Panc1 (cell line): ENCODE data around the gene ATXN1L. TPM values are rescaled to one million over a fixed set of nuclear protein-coding genes. Genes with fewer than 3 reads are reported as not detected.
"Not testable (repeated sequence)": the region's sequence is repeated elsewhere in the genome, so short reads cannot be mapped to it uniquely, and the experiment has no call there.

ENCODE experiments used
- ATAC-seq: fragments of 200-7000 bp; cut with Tn5 transposase; 2 replicates; pipeline ENCODE4 v1.9.1; 2020; ENCODE audit warnings: mild to moderate bottlenecking, moderate library complexity
- BruUV-seq: library from RNA; stranded (reverse); fragments of 400-500 nt; replicated peaks from 2 replicates; lab custom pipeline; 2021; lab: Mats Ljungman, UMichigan
- CTCF ChIA-PET: fragments of 300-600 bp; sonication (Branson Sonifier 250); formaldehyde crosslinking; loops from one replicate; lab custom pipeline; 2022; ENCODE audit warnings: antibody characterized with exemption; lab: Charles Lee
- POLR2A ChIA-PET: fragments of 300-600 bp; sonication (Branson Sonifier 250); formaldehyde crosslinking; loops from one replicate; lab custom pipeline; 2022; ENCODE audit warnings: antibody characterized with exemption; lab: Charles Lee
- DNase-seq: peaks from one replicate; pipeline ENCODE4 v3.0.0-alpha.2; 2010; ENCODE audit warnings: low read depth, low spot score
- H3K27ac ChIP-seq: 2 replicates; pipeline ENCODE4 v1.5.1; 2011; ENCODE audit warnings: mild to moderate bottlenecking, low read length, inconsistent platforms
- H3K27me3 ChIP-seq: fragments of 200-500 bp; sonication (Bioruptor generic); 2 replicates; pipeline ENCODE4 v1.6.0; 2014; ENCODE audit warnings: low read length, inconsistent platforms; ENCODE audit not compliant: control insufficient read depth, insufficient read depth
- H3K36me3 ChIP-seq: fragments of 200-500 bp; sonication (Bioruptor generic); 2 replicates; pipeline ENCODE4 v1.5.1; 2014; ENCODE audit warnings: inconsistent platforms, mild to moderate bottlenecking, low read length, moderate library complexity; ENCODE audit not compliant: control insufficient read depth, insufficient read depth
- H3K4me1 ChIP-seq: 2 replicates; pipeline ENCODE4 v1.5.1; 2011; ENCODE audit warnings: inconsistent platforms, mild to moderate bottlenecking, low read length, moderate library complexity; ENCODE audit not compliant: control insufficient read depth, insufficient read depth
- H3K4me3 ChIP-seq, 2 experiments: 2 replicates each; pipeline ENCODE4 v1.5.1; 2011 to 2012; ENCODE audit warnings: low read depth in 2 of 2, low read length in 2 of 2, mild to moderate bottlenecking in 2 of 2, inconsistent platforms in 1 of 2, moderate library complexity in 1 of 2
- H3K9me3 ChIP-seq: fragments of 200-500 bp; sonication (Bioruptor generic); 2 replicates; pipeline ENCODE4 v1.5.1; 2014; ENCODE audit warnings: low read depth, mild to moderate bottlenecking, inconsistent platforms, low read length, moderate library complexity; ENCODE audit not compliant: control insufficient read depth, insufficient read depth
- CTCF ChIP-seq: fragments of 450-650 bp; IDR thresholded peaks from 2 replicates; pipeline ENCODE4 v1.5.1; 2017; ENCODE audit warnings: mild to moderate bottlenecking
- POLR2AphosphoS5 ChIP-seq: IDR thresholded peaks from 2 replicates; pipeline ENCODE4 v1.6.1; 2012; ENCODE audit warnings: mild to moderate bottlenecking, low read depth, low read length, moderate library complexity
- REST ChIP-seq, 2 experiments: IDR thresholded peaks; 2 replicates each; pipeline ENCODE4 v1.6.1; 2011 to 2012; ENCODE audit warnings: low read depth in 2 of 2, control low read depth in 1 of 2, low read length in 1 of 2, mild to moderate bottlenecking in 1 of 2, moderate library complexity in 1 of 2; ENCODE audit not compliant: insufficient read depth in 1 of 2
- SIN3A ChIP-seq: IDR thresholded peaks from 2 replicates; pipeline ENCODE4 v1.6.1; 2012; ENCODE audit warnings: low read depth, mild to moderate bottlenecking, low read length, moderate library complexity, borderline replicate concordance; ENCODE audit not compliant: insufficient read depth
- TCF7L2 ChIP-seq: IDR thresholded peaks from 2 replicates; pipeline ENCODE4 v1.6.1; 2011; ENCODE audit warnings: mild to moderate bottlenecking, low read depth, low read length, inconsistent platforms
- in situ Hi-C: cut with HindIII; loops from 2 replicates; pipeline ENCODE4 v1.10.0; 2016; ENCODE audit warnings: low sequenced_read_pairs, low pct_unique_long_range_greater_than_20kb
- intact Hi-C: fragments of 100-400 bp; cut with micrococcal nuclease; formaldehyde crosslinking; loops from one replicate; pipeline ENCODE4 v1.10.0; 2022; ENCODE audit not compliant: unreplicated experiment
- total RNA-seq: library from RNA; stranded (reverse); gene quantifications from one replicate; pipeline ENCODE4 v1.2.1, GENCODE V29; 2021; ENCODE audit not compliant: unreplicated experiment

Gene ATXN1L
- total RNA-seq, 1 experiment from 2014 or later: 17.3 TPM

GRCh38 chr16:71826533-71827017 lies 19.2 kb upstream of the ATXN1L start:
- H3K4me1 ChIP-seq: no peaks in the 10 kb centered on the region
- no peak for TF ChIP-seq POLR2AphosphoS5
- no peak overlapping the region for H3K4me3 ChIP-seq
- POLR2A ChIA-PET: no interaction called here
- H3K9me3 ChIP-seq: no peaks in the 10 kb centered on the region
- no peak for ATAC-seq
- intact Hi-C loops: no loop called here
- DNase-seq: no peak
- H3K27ac ChIP-seq: no peak overlapping the region
- CTCF ChIA-PET: no interaction called here
- no peaks in the 10 kb centered on the region for H3K27me3 ChIP-seq
- no TSS peak for BruUV-seq
- in situ Hi-C loops: no loop called here
- H3K36me3 ChIP-seq: no peaks in the 10 kb centered on the region

- no peak for DNase-seq
- Histone ChIP-seq H3K4me3 (no peak overlapping the region), H3K9me3 (no peaks in the 10 kb centered on the region), H3K27ac (no peak overlapping the region), H3K4me1 (no peaks in the 10 kb centered on the region), H3K27me3 (no peaks in the 10 kb centered on the region), H3K36me3 (no peaks in the 10 kb centered on the region)
- intact Hi-C loops: no loop called here
- in situ Hi-C loops: no loop called here
- no TSS peak for BruUV-seq
- ChIA-PET POLR2A (interaction anchor here (0.7 kb wide), 1 partner anchor 1376 kb away, joined by 5 read pairs; the partner anchor contains the start of gene FCSK), CTCF (no interaction called here)
- no peak for ATAC-seq
- TF ChIP-seq REST (IDR thresholded peaks at IDR 0.05; ENCODE audit: insufficient read depth in 1 of 2, low read depth in 2 of 2, low read length in 1 of 2): no peak
- TF ChIP-seq TCF7L2: no peak
- no peak for TF ChIP-seq CTCF
- no peak for TF ChIP-seq POLR2AphosphoS5
- TF ChIP-seq SIN3A: no peak
Measured at GRCh38 chr16:71830359-71830758, 15.4 kb upstream of the ATXN1L start.

GRCh38 chr16:71831698-71832097 lies 14.1 kb upstream of the ATXN1L start:
- BruUV-seq, H3K27me3 ChIP-seq, CTCF ChIA-PET, DNase-seq, intact Hi-C loops, in situ Hi-C loops, H3K27ac ChIP-seq, H3K4me3 ChIP-seq, H3K36me3 ChIP-seq, ATAC-seq, H3K4me1 ChIP-seq, H3K9me3 ChIP-seq, POLR2A ChIA-PET: not testable (repeated sequence)

GRCh38 chr16:71832112-71832511 lies 13.7 kb upstream of the ATXN1L start:
- H3K4me3 ChIP-seq, POLR2A ChIA-PET, H3K9me3 ChIP-seq, H3K27me3 ChIP-seq, ATAC-seq, in situ Hi-C loops, H3K27ac ChIP-seq, CTCF ChIA-PET, H3K4me1 ChIP-seq, intact Hi-C loops, DNase-seq, H3K36me3 ChIP-seq, BruUV-seq: not testable (repeated sequence)
